IPS DF 6.9 (cell line): ENCODE data around the gene FURIN.
"Not testable (repeated sequence)": the region's sequence is repeated elsewhere in the genome, so short reads cannot be mapped to it uniquely, and the experiment has no call there.

Source experiments
- DNase-seq: peaks from one replicate; pipeline ENCODE4 v3.0.0-alpha.2; 2013; ENCODE audit warnings: low read depth, low spot score
- H3K27ac ChIP-seq: one replicate; pipeline ENCODE4 v1.5.1; 2013; ENCODE audit warnings: low read length, control low read depth
- H3K27me3 ChIP-seq: 2 replicates; pipeline ENCODE4 v1.6.1; 2013; ENCODE audit warnings: mild to moderate bottlenecking, low read length; ENCODE audit not compliant: control insufficient read depth, insufficient read depth
- H3K36me3 ChIP-seq: 2 replicates; pipeline ENCODE4 v1.6.1; 2013; ENCODE audit warnings: low read length; ENCODE audit not compliant: control insufficient read depth, insufficient read depth
- H3K4me1 ChIP-seq: 2 replicates; pipeline ENCODE4 v1.6.1; 2013; ENCODE audit warnings: low read length; ENCODE audit not compliant: control insufficient read depth, insufficient read depth
- H3K4me3 ChIP-seq: 2 replicates; pipeline ENCODE4 v1.5.1; 2013; ENCODE audit warnings: mild to moderate bottlenecking, low read length
- H3K9me3 ChIP-seq: 2 replicates; pipeline ENCODE4 v1.6.1; 2013; ENCODE audit warnings: low read length, inconsistent platforms; ENCODE audit not compliant: control insufficient read depth, insufficient read depth
- WGBS: extraction: QIAGEN DNeasy Blood & Tissue Kit; methylation state at CpG from one replicate; pipeline ENCODE4 v1.1.7; 2013; ENCODE audit warnings: mixed read lengths, missing lambda C conversion rate; ENCODE audit not compliant: insufficient read length, insufficient coverage; 5-methylcytosine and 5-hydroxymethylcytosine counted together

FURIN gene

GRCh38 chr15:90870354-90871138, 2.2 kb downstream of the FURIN start:
- WGBS, result no CpG with 5 or more reads among the region's 19 CpGs
- Histone ChIP-seq H3K27ac (no peak overlapping the region), H3K27me3 (no peaks in the 10 kb centered on the region), H3K4me1 (peaks cover 11% of the 10 kb centered on the region), H3K36me3 (no peaks in the 10 kb centered on the region), H3K9me3 (no peaks in the 10 kb centered on the region), H3K4me3 (peak overlapping the region; percentile 61; the same call in 1 of the 2 replicates)
- DNase-seq, result no peak

GRCh38 chr15:90871139-90871715, 2.8 kb downstream of the FURIN start:
- no CpG with 5 or more reads among the region's 71 CpGs for WGBS
- H3K4me1 ChIP-seq, result peaks cover 11% of the 10 kb centered on the region
- no peak for DNase-seq

GRCh38 chr15:90871716-90872485, 3.5 kb downstream of the FURIN start:
- Histone ChIP-seq H3K27ac (no peak overlapping the region), H3K4me3 (peak overlapping the region; percentile 61; the same call in 1 of the 2 replicates), H3K27me3 (no peaks in the 10 kb centered on the region), H3K9me3 (no peaks in the 10 kb centered on the region), H3K36me3 (no peaks in the 10 kb centered on the region), H3K4me1 (peaks cover 11% of the 10 kb centered on the region)
- no CpG with 5 or more reads among the region's 77 CpGs for WGBS
- no peak for DNase-seq

More at GRCh38 chr15:90871139-90871715, 2.8 kb downstream of the FURIN start:
- H3K27me3 ChIP-seq, result no peaks in the 10 kb centered on the region
- no peak overlapping the region for H3K27ac ChIP-seq
- H3K4me3 ChIP-seq, result peak overlapping the region; percentile 61; the same call in 1 of the 2 replicates
- H3K36me3 ChIP-seq, result no peaks in the 10 kb centered on the region
- H3K9me3 ChIP-seq, result no peaks in the 10 kb centered on the region

GRCh38 chr15:90872486-90873184, 4.2 kb downstream of the FURIN start:
- Histone ChIP-seq H3K36me3 (peaks cover 2% of the 10 kb centered on the region; the same call in 1 of the 2 replicates), H3K9me3 (no peaks in the 10 kb centered on the region), H3K27me3 (no peaks in the 10 kb centered on the region), H3K27ac (no peak overlapping the region), H3K4me3 (peak overlapping the region; percentile 61; the same call in 1 of the 2 replicates), H3K4me1 (peaks cover 11% of the 10 kb centered on the region)
- no peak for DNase-seq
- WGBS, result no CpG with 5 or more reads among the region's 12 CpGs

GRCh38 chr15:90873488-90873997, 5.2 kb downstream of the FURIN start:
- no peak overlapping the region for H3K4me3 ChIP-seq
- no peak for DNase-seq
- no CpG with 5 or more reads among the region's 6 CpGs for WGBS

GRCh38 chr15:90873998-90874605, 5.7 kb downstream of the FURIN start:
- Histone ChIP-seq H3K36me3 (peaks cover 9% of the 10 kb centered on the region), H3K9me3 (no peaks in the 10 kb centered on the region), H3K4me3 (no peak overlapping the region), H3K27ac (no peak overlapping the region), H3K4me1 (peaks cover 11% of the 10 kb centered on the region), H3K27me3 (no peaks in the 10 kb centered on the region)
- no peak for DNase-seq
- WGBS, result no CpG with 5 or more reads among the region's 15 CpGs

More at GRCh38 chr15:90873488-90873997, 5.2 kb downstream of the FURIN start:
- Histone ChIP-seq H3K4me1 (peaks cover 11% of the 10 kb centered on the region), H3K27me3 (no peaks in the 10 kb centered on the region), H3K27ac (no peak overlapping the region), H3K9me3 (no peaks in the 10 kb centered on the region), H3K36me3 (peaks cover 5% of the 10 kb centered on the region)

GRCh38 chr15:90874986-90875385, 6.6 kb downstream of the FURIN start:
- not testable (repeated sequence) for H3K9me3 ChIP-seq, H3K4me3 ChIP-seq, H3K27ac ChIP-seq, DNase-seq, H3K27me3 ChIP-seq, H3K4me1 ChIP-seq
- peaks cover 17% of the 10 kb centered on the region for H3K36me3 ChIP-seq
- no CpG with 5 or more reads among the region's 9 CpGs for WGBS

GRCh38 chr15:90875549-90875981, 7.2 kb downstream of the FURIN start:
- Histone ChIP-seq H3K36me3 (peaks cover 22% of the 10 kb centered on the region), H3K27me3 (no peaks in the 10 kb centered on the region), H3K27ac (no peak overlapping the region), H3K9me3 (no peaks in the 10 kb centered on the region), H3K4me1 (peaks cover 5% of the 10 kb centered on the region), H3K4me3 (no peak overlapping the region)
- WGBS, result no CpG with 5 or more reads among the region's 12 CpGs
- DNase-seq, result no peak

- no CpG with 5 or more reads among the region's 20 CpGs for WGBS
- Histone ChIP-seq H3K27ac (no peak overlapping the region), H3K36me3 (peaks cover 22% of the 10 kb centered on the region)
Measured at GRCh38 chr15:90876046-90876445, 7.7 kb downstream of the FURIN start.

More at GRCh38 chr15:90876046-90876445, 7.7 kb downstream of the FURIN start:
- no peaks in the 10 kb centered on the region for H3K27me3 ChIP-seq
- H3K9me3 ChIP-seq, result no peaks in the 10 kb centered on the region
- no peak for DNase-seq
- no peak overlapping the region for H3K4me3 ChIP-seq
- H3K4me1 ChIP-seq, result peaks cover 5% of the 10 kb centered on the region
